ENCODE data around the gene FHIT. TPM values are rescaled to one million over a fixed set of nuclear protein-coding genes. Genes with fewer than 3 reads are reported as not detected.
A peak's percentile ranks its signal among the peaks of the same experiment; 100 is the strongest.

Gene FHIT
- polyA plus RNA-seq, 1 donor, result 35.8 TPM

DNA sequence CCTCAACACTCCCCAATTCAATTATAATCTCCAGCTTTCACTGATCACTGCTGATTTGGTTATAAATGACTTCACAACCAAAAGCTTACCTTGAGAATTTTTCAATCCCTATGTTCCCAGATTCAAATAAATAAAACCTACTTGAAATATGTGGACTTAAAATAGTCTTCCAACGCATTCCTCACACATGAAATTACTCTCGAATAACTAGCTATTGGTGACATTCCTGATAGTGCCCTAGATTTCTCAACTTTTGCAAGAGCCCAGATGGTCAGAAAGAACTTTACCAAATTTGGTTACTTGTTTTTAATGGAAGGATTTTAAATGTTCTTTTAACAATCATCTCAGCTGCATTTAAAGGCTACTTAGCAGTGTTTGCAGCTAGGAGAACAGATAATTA lies 605.5 kb downstream of the FHIT start:
- no peak for DNase-seq
- Histone ChIP-seq H3K9me3 (ENCODE audit: control insufficient read depth, low read depth, low read length) (no peaks in the 10 kb centered on the region), H3K4me3 (ENCODE audit: low read length) (no peak overlapping the region), H3K27ac (ENCODE audit: low read length) (no peak overlapping the region), H3K27me3 (ENCODE audit: control insufficient read depth, insufficient read depth, low read length) (no peaks in the 10 kb centered on the region), H3K4me1 (ENCODE audit: control insufficient read depth, insufficient read depth, low read length) (no peaks in the 10 kb centered on the region), H3K36me3 (ENCODE audit: control insufficient read depth, insufficient read depth, low read length) (no peaks in the 10 kb centered on the region)
- WGBS (ENCODE audit: insufficient coverage, low lambda C conversion rate), result 94% methylated on average over 2 of the region's 2 CpGs

DNA sequence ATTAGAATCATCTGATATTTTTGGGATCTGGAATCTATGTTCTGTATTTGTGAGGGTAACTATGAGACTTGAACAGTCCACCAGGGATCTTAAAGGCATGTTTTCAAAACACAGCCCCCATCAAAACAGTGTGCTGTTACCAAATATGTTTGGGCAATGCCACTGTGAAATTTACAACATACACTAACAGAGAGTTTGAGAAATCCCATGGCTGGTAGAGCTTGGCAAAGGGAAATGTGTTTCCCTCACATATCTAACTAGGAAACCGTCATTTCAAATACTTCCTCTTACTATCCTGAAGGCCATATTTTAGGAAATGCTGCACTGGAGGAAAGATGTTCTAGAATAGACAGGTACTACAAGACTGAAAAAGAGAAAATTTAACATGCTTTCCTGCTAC lies 607.4 kb downstream of the FHIT start:
- H3K36me3 ChIP-seq (ENCODE audit: control insufficient read depth, insufficient read depth, low read length), result no peaks in the 10 kb centered on the region
- WGBS (ENCODE audit: insufficient coverage, low lambda C conversion rate), result no CpG with 5 or more reads among the region's 1 CpG
- H3K4me3 ChIP-seq (ENCODE audit: low read length), result no peak overlapping the region

DNA sequence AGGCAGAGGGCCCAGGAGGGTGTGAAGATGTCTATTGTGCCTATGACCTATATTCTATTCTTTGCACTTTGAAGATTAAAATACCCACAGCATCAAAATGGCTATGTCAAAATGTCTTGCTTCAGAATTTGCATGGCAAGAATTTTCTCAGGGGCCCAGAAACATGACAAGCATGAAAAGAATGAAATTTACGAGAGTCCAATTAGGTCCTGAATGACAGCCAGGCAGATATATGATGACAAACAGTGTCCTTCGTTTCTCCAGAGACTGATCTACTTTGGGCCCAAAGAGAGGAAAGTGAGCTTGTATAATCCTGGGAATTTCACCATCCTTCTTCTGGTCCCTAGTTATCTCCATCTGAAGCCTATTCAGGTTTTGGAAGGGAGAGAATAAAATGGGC lies 609.9 kb downstream of the FHIT start:
- H3K27me3 ChIP-seq (ENCODE audit: control insufficient read depth, insufficient read depth, low read length), result no peaks in the 10 kb centered on the region
- WGBS (ENCODE audit: insufficient coverage, low lambda C conversion rate), result 100% methylated on average over 1 of the region's 2 CpGs
- H3K4me1 ChIP-seq (ENCODE audit: control insufficient read depth, insufficient read depth, low read length), result no peaks in the 10 kb centered on the region
- H3K9me3 ChIP-seq (ENCODE audit: control insufficient read depth, low read depth, low read length), result no peaks in the 10 kb centered on the region
- H3K4me3 ChIP-seq (ENCODE audit: low read length), result no peak overlapping the region
- H3K36me3 ChIP-seq (ENCODE audit: control insufficient read depth, insufficient read depth, low read length), result no peaks in the 10 kb centered on the region
- H3K27ac ChIP-seq (ENCODE audit: low read length), result no peak overlapping the region
- DNase-seq, result no peak

More for the DNA sequence above, 607.4 kb downstream of the FHIT start:
- no peak for DNase-seq
- Histone ChIP-seq H3K9me3 (ENCODE audit: control insufficient read depth, low read depth, low read length) (no peaks in the 10 kb centered on the region), H3K27ac (ENCODE audit: low read length) (no peak overlapping the region), H3K4me1 (ENCODE audit: control insufficient read depth, insufficient read depth, low read length) (no peaks in the 10 kb centered on the region), H3K27me3 (ENCODE audit: control insufficient read depth, insufficient read depth, low read length) (no peaks in the 10 kb centered on the region)

DNA sequence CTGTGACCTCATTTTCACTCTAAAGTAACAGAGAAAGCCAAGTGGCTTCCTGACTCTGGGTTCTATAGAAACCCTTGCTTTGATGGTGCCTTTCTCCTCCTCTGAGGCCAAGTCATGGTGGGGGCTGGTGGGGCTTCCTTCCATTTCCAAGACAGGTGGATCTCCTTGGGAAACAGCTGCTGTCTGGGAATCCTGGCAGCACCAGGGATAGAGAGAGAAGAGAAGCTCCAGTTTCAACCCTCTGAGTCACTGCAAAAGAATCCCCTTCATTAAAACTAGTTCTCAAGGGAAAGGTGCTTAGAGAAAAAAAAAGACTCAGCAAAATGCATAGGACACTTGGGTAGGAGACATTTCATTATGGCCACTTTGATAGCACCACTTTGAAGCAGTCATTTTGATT lies 614.4 kb downstream of the FHIT start:
- no peak overlapping the region for H3K4me3 ChIP-seq (ENCODE audit: low read length)
- no peaks in the 10 kb centered on the region for H3K4me1 ChIP-seq (ENCODE audit: control insufficient read depth, insufficient read depth, low read length)
- H3K27me3 ChIP-seq (ENCODE audit: control insufficient read depth, insufficient read depth, low read length), result no peaks in the 10 kb centered on the region
- DNase-seq, result no peak
- no peak overlapping the region for H3K27ac ChIP-seq (ENCODE audit: low read length)
- no peaks in the 10 kb centered on the region for H3K36me3 ChIP-seq (ENCODE audit: control insufficient read depth, insufficient read depth, low read length)
- no peaks in the 10 kb centered on the region for H3K9me3 ChIP-seq (ENCODE audit: control insufficient read depth, low read depth, low read length)

DNA sequence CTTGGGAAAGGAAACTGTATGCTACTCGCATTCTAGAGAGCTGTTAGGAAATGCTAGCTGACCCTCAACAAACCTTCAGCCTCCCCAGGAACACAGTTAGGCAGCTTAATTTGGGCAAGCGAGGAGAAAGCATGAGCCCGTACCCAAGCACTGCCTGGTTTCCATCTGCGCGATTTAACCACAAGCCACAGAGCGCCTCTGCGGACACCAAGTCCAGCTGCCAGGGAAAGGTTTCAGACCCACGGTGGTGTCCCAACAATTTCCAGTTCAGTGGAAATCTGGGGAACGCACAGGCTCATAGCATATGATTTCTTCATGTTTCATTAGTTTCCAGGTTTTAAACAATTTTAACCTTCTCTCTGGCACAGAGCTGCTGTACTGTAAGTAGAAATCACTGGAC lies 617.6 kb downstream of the FHIT start:
- no peaks in the 10 kb centered on the region for H3K27me3 ChIP-seq (ENCODE audit: control insufficient read depth, insufficient read depth, low read length)
- WGBS (ENCODE audit: insufficient coverage, low lambda C conversion rate), result no CpG with 5 or more reads among the region's 9 CpGs
- DNase-seq, result no peak
- H3K27ac ChIP-seq (ENCODE audit: low read length), result no peak overlapping the region
- no peaks in the 10 kb centered on the region for H3K4me1 ChIP-seq (ENCODE audit: control insufficient read depth, insufficient read depth, low read length)
- no peaks in the 10 kb centered on the region for H3K9me3 ChIP-seq (ENCODE audit: control insufficient read depth, low read depth, low read length)
- no peak overlapping the region for H3K4me3 ChIP-seq (ENCODE audit: low read length)
- H3K36me3 ChIP-seq (ENCODE audit: control insufficient read depth, insufficient read depth, low read length), result no peaks in the 10 kb centered on the region

DNA sequence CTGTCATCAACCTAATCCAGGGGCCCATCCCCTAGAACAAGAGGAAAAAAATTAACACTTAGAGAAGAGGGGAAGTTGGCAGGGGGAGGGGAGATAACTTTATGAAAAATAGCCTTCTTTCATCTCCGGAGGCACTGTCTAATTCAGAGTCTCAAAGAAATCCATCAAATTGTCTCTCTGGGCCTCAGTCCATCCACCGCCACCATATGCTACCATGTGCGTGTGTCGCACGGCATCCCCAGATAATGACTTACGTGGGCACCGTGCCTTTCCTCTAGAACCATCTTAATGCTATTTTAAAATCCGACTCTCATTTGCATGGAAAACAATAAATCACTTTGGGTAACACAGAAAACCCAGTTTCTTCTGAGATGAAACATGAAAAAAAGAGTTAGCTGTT lies 619.7 kb downstream of the FHIT start:
- no peaks in the 10 kb centered on the region for H3K27me3 ChIP-seq (ENCODE audit: control insufficient read depth, insufficient read depth, low read length)
- no peak overlapping the region for H3K27ac ChIP-seq (ENCODE audit: low read length)
- H3K4me3 ChIP-seq (ENCODE audit: low read length), result no peak overlapping the region
- no peaks in the 10 kb centered on the region for H3K36me3 ChIP-seq (ENCODE audit: control insufficient read depth, insufficient read depth, low read length)
- WGBS (ENCODE audit: insufficient coverage, low lambda C conversion rate), result 98% methylated on average over 6 of the region's 8 CpGs
- H3K4me1 ChIP-seq (ENCODE audit: control insufficient read depth, insufficient read depth, low read length), result no peaks in the 10 kb centered on the region
- no peaks in the 10 kb centered on the region for H3K9me3 ChIP-seq (ENCODE audit: control insufficient read depth, low read depth, low read length)
- DNase-seq, result no peak

DNA sequence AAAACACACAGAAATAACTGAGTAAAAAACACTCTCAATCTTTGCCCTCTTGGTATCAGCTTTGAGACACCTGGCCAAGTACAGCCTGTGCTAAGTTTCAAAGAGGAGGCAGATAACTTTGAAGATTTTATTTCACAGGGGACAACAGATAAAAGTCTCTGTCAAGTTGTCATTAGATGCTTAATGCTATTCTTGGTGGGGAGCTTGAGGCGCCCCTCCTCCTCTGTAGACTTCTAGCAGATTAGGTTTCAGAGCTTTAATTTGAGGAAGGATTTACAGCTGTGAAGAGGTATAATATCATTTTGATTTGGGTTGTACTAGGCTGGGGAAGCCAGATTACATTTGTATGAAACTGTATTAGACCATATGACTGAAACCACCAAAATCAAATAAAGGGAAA lies 620.3 kb downstream of the FHIT start:
- no peaks in the 10 kb centered on the region for H3K4me1 ChIP-seq (ENCODE audit: control insufficient read depth, insufficient read depth, low read length)
- no peak overlapping the region for H3K27ac ChIP-seq (ENCODE audit: low read length)
- H3K36me3 ChIP-seq (ENCODE audit: control insufficient read depth, insufficient read depth, low read length), result no peaks in the 10 kb centered on the region
- H3K9me3 ChIP-seq (ENCODE audit: control insufficient read depth, low read depth, low read length), result no peaks in the 10 kb centered on the region
- H3K27me3 ChIP-seq (ENCODE audit: control insufficient read depth, insufficient read depth, low read length), result no peaks in the 10 kb centered on the region
- H3K4me3 ChIP-seq (ENCODE audit: low read length), result no peak overlapping the region
- WGBS (ENCODE audit: insufficient coverage, low lambda C conversion rate), result no CpG with 5 or more reads among the region's 1 CpG
- DNase-seq, result peak in 1 of 2 donors; percentile 39

DNA sequence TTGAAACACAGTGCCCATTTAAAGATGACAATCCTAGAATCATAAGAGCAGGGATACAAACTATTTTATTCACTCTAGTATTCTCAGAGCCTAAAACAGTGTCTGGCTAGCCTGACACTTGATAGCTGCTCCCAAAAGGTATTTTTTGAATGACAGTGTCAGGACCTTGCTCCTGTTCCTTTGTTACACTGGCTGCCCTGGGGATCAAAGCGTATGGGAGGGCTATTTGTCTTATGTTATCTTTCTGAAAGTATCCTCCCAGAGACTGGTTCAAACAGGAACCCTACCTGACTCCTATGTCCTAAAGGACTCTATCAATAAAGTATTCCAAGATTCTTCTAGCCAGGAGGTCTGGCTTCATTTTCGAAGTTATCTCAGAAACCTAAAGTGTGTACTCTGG lies 621.4 kb downstream of the FHIT start:
- H3K27me3 ChIP-seq (ENCODE audit: control insufficient read depth, insufficient read depth, low read length), result no peaks in the 10 kb centered on the region
- H3K27ac ChIP-seq (ENCODE audit: low read length), result no peak overlapping the region
- DNase-seq, result peak in 1 of 2 donors; percentile 14
- no peaks in the 10 kb centered on the region for H3K4me1 ChIP-seq (ENCODE audit: control insufficient read depth, insufficient read depth, low read length)
- no peak overlapping the region for H3K4me3 ChIP-seq (ENCODE audit: low read length)
- H3K9me3 ChIP-seq (ENCODE audit: control insufficient read depth, low read depth, low read length), result no peaks in the 10 kb centered on the region
- WGBS (ENCODE audit: insufficient coverage, low lambda C conversion rate), result no CpG with 5 or more reads among the region's 2 CpGs
- no peaks in the 10 kb centered on the region for H3K36me3 ChIP-seq (ENCODE audit: control insufficient read depth, insufficient read depth, low read length)

DNA sequence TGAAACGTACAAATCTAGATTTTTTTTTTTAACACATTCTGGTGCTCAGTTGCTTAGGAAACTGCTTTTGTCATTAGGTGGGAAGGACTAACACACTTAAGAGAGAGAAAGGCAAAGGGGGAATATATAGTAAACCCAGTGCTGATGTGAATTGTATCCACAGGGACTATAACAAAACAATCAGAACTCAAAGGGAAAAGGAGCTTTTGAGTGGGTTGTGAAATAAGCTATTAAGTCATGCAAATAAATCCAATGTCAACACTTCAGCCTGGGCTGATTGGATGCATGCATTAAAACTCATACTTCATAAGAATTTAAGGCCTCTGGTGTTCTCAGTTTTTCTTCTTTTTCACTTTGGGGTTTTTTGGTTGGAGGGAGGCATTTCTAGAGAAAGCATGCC lies 628.9 kb downstream of the FHIT start:
- Histone ChIP-seq H3K36me3 (ENCODE audit: control insufficient read depth, insufficient read depth, low read length) (no peaks in the 10 kb centered on the region), H3K4me3 (ENCODE audit: low read length) (no peak overlapping the region), H3K4me1 (ENCODE audit: control insufficient read depth, insufficient read depth, low read length) (no peaks in the 10 kb centered on the region), H3K27me3 (ENCODE audit: control insufficient read depth, insufficient read depth, low read length) (no peaks in the 10 kb centered on the region), H3K27ac (ENCODE audit: low read length) (no peak overlapping the region), H3K9me3 (ENCODE audit: control insufficient read depth, low read depth, low read length) (no peaks in the 10 kb centered on the region)
- no peak for DNase-seq
- WGBS (ENCODE audit: insufficient coverage, low lambda C conversion rate), result 20% methylated on average over 1 of the region's 1 CpG

DNA sequence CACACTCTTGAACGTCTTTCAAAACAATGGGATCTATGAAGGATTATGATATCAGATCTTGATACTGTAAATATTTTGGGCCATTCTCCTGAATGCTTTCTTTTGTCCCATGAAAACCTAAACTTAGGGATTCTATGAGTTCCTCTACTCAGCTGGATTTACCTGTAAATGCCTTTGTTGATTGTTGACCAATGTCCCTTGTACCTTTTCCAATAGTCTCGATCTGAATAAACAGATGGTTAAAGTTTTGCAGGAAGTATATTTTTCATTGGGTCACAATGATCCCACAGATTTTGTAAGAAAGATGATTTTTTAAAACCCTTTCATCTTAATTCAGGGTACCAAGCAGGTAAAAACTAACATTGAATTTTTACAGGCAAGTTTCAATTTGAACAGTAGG lies 634.1 kb downstream of the FHIT start:
- no peaks in the 10 kb centered on the region for H3K27me3 ChIP-seq (ENCODE audit: control insufficient read depth, insufficient read depth, low read length)
- no peak overlapping the region for H3K27ac ChIP-seq (ENCODE audit: low read length)
- WGBS (ENCODE audit: insufficient coverage, low lambda C conversion rate), result no CpG with 5 or more reads among the region's 2 CpGs
- H3K4me3 ChIP-seq (ENCODE audit: low read length), result no peak overlapping the region
- no peaks in the 10 kb centered on the region for H3K36me3 ChIP-seq (ENCODE audit: control insufficient read depth, insufficient read depth, low read length)
- H3K9me3 ChIP-seq (ENCODE audit: control insufficient read depth, low read depth, low read length), result no peaks in the 10 kb centered on the region
- DNase-seq, result no peak
- no peaks in the 10 kb centered on the region for H3K4me1 ChIP-seq (ENCODE audit: control insufficient read depth, insufficient read depth, low read length)

DNA sequence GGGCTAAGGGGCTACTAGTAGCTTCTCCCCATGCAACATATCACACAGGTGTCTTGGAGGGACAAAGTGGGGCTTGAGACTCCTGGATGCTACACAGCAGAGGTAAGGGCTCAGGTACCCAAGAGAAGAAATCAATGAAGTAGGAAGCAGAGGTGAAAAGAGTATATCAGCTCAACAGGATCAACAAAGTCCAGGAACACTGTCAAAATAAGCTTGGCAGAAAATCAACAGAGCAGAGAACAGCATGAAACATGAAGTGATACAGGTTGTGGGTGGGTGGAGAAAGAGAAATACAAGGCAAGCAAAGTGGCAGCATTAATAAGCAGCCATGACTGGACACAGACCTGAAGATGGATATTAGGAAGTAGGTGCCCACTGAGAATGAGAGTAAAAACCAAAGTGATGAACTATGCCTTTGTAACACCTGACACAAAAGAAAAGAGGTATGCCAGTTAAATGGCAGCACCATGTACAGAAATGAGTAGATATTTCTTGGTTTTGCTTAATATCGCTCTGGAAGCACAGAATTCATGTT lies 637.4 kb downstream of the FHIT start:
- no peak for DNase-seq
- no peaks in the 10 kb centered on the region for H3K4me1 ChIP-seq (ENCODE audit: control insufficient read depth, insufficient read depth, low read length)
- WGBS (ENCODE audit: insufficient coverage, low lambda C conversion rate), result no CpG with 5 or more reads among the region's 1 CpG
- no peaks in the 10 kb centered on the region for H3K9me3 ChIP-seq (ENCODE audit: control insufficient read depth, low read depth, low read length)
- no peaks in the 10 kb centered on the region for H3K36me3 ChIP-seq (ENCODE audit: control insufficient read depth, insufficient read depth, low read length)
- no peak overlapping the region for H3K4me3 ChIP-seq (ENCODE audit: low read length)
- no peak overlapping the region for H3K27ac ChIP-seq (ENCODE audit: low read length)
- H3K27me3 ChIP-seq (ENCODE audit: control insufficient read depth, insufficient read depth, low read length), result no peaks in the 10 kb centered on the region

Data from large intestine (tissue), 3 donors.